K562 (cell line): ENCODE results near the gene ZDHHC8. TPM values are rescaled to one million over a fixed set of nuclear protein-coding genes. Genes with fewer than 3 reads are reported as not detected.

ENCODE experiments used
- ATAC-seq: fragments of 200-7000 bp; cut with Tn5 transposase; 3 replicates; pipeline ENCODE4 v1.9.1; 2020; ENCODE audit warnings: moderate library complexity
- BruUV-seq: library from RNA; stranded (reverse); fragments of 400-500 nt; replicated peaks from 2 replicates; lab custom pipeline; 2021; lab: Mats Ljungman, UMichigan
- CTCF ChIA-PET: fragments of 300-600 bp; formaldehyde crosslinking; extraction: SDS; loops from one replicate; lab custom pipeline; 2021; ENCODE audit warnings: low intra/inter-chr PET ratio; lab: Yijun Ruan, JAX
- POLR2A ChIA-PET: fragments of 300-600, 350-650 bp; sonication (Branson Sonifier 250); formaldehyde crosslinking; extraction: SDS; loops from one replicate; lab custom pipeline; 2021; ENCODE audit warnings: antibody characterized with exemption, inconsistent platforms; lab: Yijun Ruan, JAX
- DNase-seq, 4 experiments: peaks; one replicate each; pipeline versions ENCODE4 v3.0.0 to v3.0.0-alpha.2; 2011 to 2018; ENCODE audit warnings: low spot score in 3 of 4, mixed read lengths in 3 of 4; ENCODE audit errors: extremely low read depth in 1 of 4
- FAIRE-seq: peaks from 2 replicates; lab custom pipeline; 2011; peaks lifted over from hg19 to GRCh38; lab: Jason Lieb, UNC
- H2AFZ ChIP-seq: 2 replicates; pipeline ENCODE4 v1.6.0; 2011; ENCODE audit warnings: low read depth, low read length, control low read depth, inconsistent platforms
- H3K27ac ChIP-seq: fragments of 200-600 bp; 3 replicates; pipeline ENCODE4 v1.8.0; 2011; ENCODE audit warnings: low read depth, mild to moderate bottlenecking, control low read depth, inconsistent platforms, low read length, moderate library complexity, mixed read lengths; ENCODE audit errors: extremely low read depth
- H3K27me3 ChIP-seq, 2 experiments: fragments of 300-600 bp in 1 of 2; 2 replicates in 1 of 2; 3 replicates in 1 of 2; pipeline versions ENCODE4 v1.6.0 to v1.8.0; 2011; ENCODE audit warnings: inconsistent platforms in 2 of 2, low read length in 2 of 2, mild to moderate bottlenecking in 1 of 2, mixed read lengths in 1 of 2, moderate library complexity in 1 of 2; ENCODE audit not compliant: control insufficient read depth in 2 of 2, insufficient read depth in 2 of 2
- H3K36me3 ChIP-seq: fragments of 300-600 bp; 3 replicates; pipeline ENCODE4 v1.8.0; 2011; ENCODE audit warnings: mild to moderate bottlenecking, low read length, inconsistent platforms; ENCODE audit not compliant: control insufficient read depth, insufficient read depth
- H3K4me1 ChIP-seq, 2 experiments: fragments of 200-600 bp in 1 of 2; replicated peaks in 1 of 2; 2 replicates in 1 of 2; 3 replicates in 1 of 2; pipeline versions ENCODE4 v1.5.1 to v1.8.0; 2011; ENCODE audit warnings: inconsistent platforms in 2 of 2, low read length in 2 of 2, mild to moderate bottlenecking in 1 of 2, mixed read lengths in 1 of 2, moderate library complexity in 1 of 2; ENCODE audit not compliant: control insufficient read depth in 2 of 2, insufficient read depth in 2 of 2
- H3K4me2 ChIP-seq: 2 replicates; pipeline ENCODE4 v1.6.1; 2011; ENCODE audit warnings: low read length, control low read depth, inconsistent platforms, mixed read lengths; ENCODE audit not compliant: insufficient read depth
- H3K4me3 ChIP-seq: fragments of 200-600 bp; sonication (generic), shearing (Covaris generic); 2 replicates; pipeline ENCODE4 v1.5.1; 2016; ENCODE audit warnings: control low read depth, inconsistent platforms
- H3K79me2 ChIP-seq: fragments of 200-600 bp; 3 replicates; pipeline ENCODE4 v1.8.0; 2011; ENCODE audit warnings: low read length, inconsistent platforms; ENCODE audit not compliant: control insufficient read depth, insufficient read depth
- H3K9ac ChIP-seq, 2 experiments: 2 replicates each; pipeline versions ENCODE4 v1.6.0 to v1.6.1; 2011; ENCODE audit warnings: low read depth in 2 of 2, low read length in 2 of 2, control low read depth in 1 of 2, inconsistent platforms in 1 of 2, mild to moderate bottlenecking in 1 of 2, mixed read lengths in 1 of 2; ENCODE audit not compliant: insufficient read depth in 1 of 2
- H3K9me1 ChIP-seq: one replicate; pipeline ENCODE4 v1.6.0; 2011; ENCODE audit warnings: inconsistent platforms, mild to moderate bottlenecking, low read length, moderate library complexity; ENCODE audit not compliant: control insufficient read depth, insufficient read depth
- H3K9me3 ChIP-seq: replicated peaks from 2 replicates; pipeline ENCODE4 v1.5.1; 2011; ENCODE audit warnings: low read depth, low read length, inconsistent platforms; ENCODE audit not compliant: control insufficient read depth, insufficient read depth
- H4K20me1 ChIP-seq: replicated peaks from 2 replicates; pipeline ENCODE4 v1.6.1; 2011; ENCODE audit warnings: low read length, inconsistent platforms, mixed read lengths; ENCODE audit not compliant: control insufficient read depth, insufficient read depth
- CCNT2 ChIP-seq: IDR thresholded peaks from 2 replicates; pipeline ENCODE4 v1.6.1; 2011; ENCODE audit warnings: borderline replicate concordance, low read depth, mild to moderate bottlenecking, moderate library complexity, mixed read lengths, low read length; ENCODE audit not compliant: insufficient read length; ENCODE audit errors: extremely low read depth
- MED1 ChIP-seq: sonication (generic); formaldehyde crosslinking; IDR thresholded peaks from 2 replicates; pipeline ENCODE4 v1.8.1; 2023; ENCODE audit warnings: missing genetic modification reagents, borderline replicate concordance
- NFIC ChIP-seq: fragments of 450-650 bp; IDR thresholded peaks from 2 replicates; pipeline ENCODE4 v1.6.1; 2017; ENCODE audit warnings: mild to moderate bottlenecking, inconsistent platforms
- PCBP1 ChIP-seq: fragments of 200-400 bp; formaldehyde crosslinking; IDR thresholded peaks from 2 replicates; pipeline ENCODE4 v1.6.1; 2018; ENCODE audit warnings: mild to moderate bottlenecking, low read depth, low read length; ENCODE audit not compliant: poor library complexity, severe bottlenecking
- RBFOX2 ChIP-seq: fragments of 200-400 bp; formaldehyde crosslinking; IDR thresholded peaks from 2 replicates; pipeline ENCODE4 v1.6.1; 2017; ENCODE audit warnings: low read depth, mild to moderate bottlenecking, low read length, moderate library complexity
- RBM14 ChIP-seq: fragments of 200-400 bp; formaldehyde crosslinking; IDR thresholded peaks from 2 replicates; pipeline ENCODE4 v1.6.1; 2018; ENCODE audit warnings: low read depth, mild to moderate bottlenecking, low read length, moderate library complexity, borderline replicate concordance; ENCODE audit not compliant: insufficient read depth
- SAFB ChIP-seq: fragments of 200-400 bp; formaldehyde crosslinking; IDR thresholded peaks from 2 replicates; pipeline ENCODE4 v1.6.1; 2017; ENCODE audit warnings: low read depth, low read length, borderline replicate concordance
- STAG1 ChIP-seq: sonication (generic); formaldehyde crosslinking; IDR thresholded peaks from 2 replicates; pipeline ENCODE4 v1.5.0; 2020; ENCODE audit warnings: missing genetic modification reagents, borderline replicate concordance
- TFAM ChIP-seq: fragments of 250-450 bp; sonication (Bioruptor Pico); conservative IDR thresholded peaks from 2 replicates; pipeline ENCODE4 v1.5.0; 2021; ENCODE audit warnings: mild to moderate bottlenecking, moderate library complexity
- ZBTB7A ChIP-seq: IDR thresholded peaks from 2 replicates; pipeline ENCODE4 v1.6.1; 2011; ENCODE audit warnings: low read depth, mild to moderate bottlenecking, low read length, moderate library complexity, borderline replicate concordance; ENCODE audit not compliant: control insufficient read depth
- ZC3H4 ChIP-seq: sonication (generic); formaldehyde crosslinking; IDR thresholded peaks from 2 replicates; pipeline ENCODE4 v1.9.0; 2021; ENCODE audit warnings: missing genetic modification reagents, borderline replicate concordance
- ZFX ChIP-seq: sonication (generic); formaldehyde crosslinking; IDR thresholded peaks from 2 replicates; pipeline ENCODE4 v1.8.0; 2022; ENCODE audit warnings: mild to moderate bottlenecking, missing genetic modification reagents, moderate library complexity
- WGBS: fragments of 100-300 bp; shearing (Covaris generic); methylation state at CpG from one replicate; pipeline ENCODE4 v1.1.6; 2016; ENCODE audit warnings: low coverage, mixed read lengths; ENCODE audit not compliant: insufficient coverage; ENCODE audit errors: missing lambda C conversion rate; 5-methylcytosine and 5-hydroxymethylcytosine counted together
- in situ Hi-C: fragments of 300-500 bp; cut with MboI; formaldehyde crosslinking; loops from 4 replicates; pipeline ENCODE4 v1.15.0; 2018; ENCODE audit warnings: inconsistent platforms, mixed read lengths
- intact Hi-C: fragments of 100-400 bp; cut with micrococcal nuclease; formaldehyde crosslinking; loops from 2 replicates; pipeline ENCODE4 v1.14.2; 2022
- polyA plus RNA-seq, 8 experiments: library from polyadenylated mRNA; depleted of rRNA in 4 of 8; stranded (reverse) in 5 of 8; unstranded in 3 of 8; fragments of >200 nt; fragmentation: Nextera tagmentation in 2 of 8; fragmentation: Illumina TruSeq in 1 of 8; extraction: Ambion mirVana in 2 of 8; extraction: Trizol in 1 of 8; gene quantifications; 2 replicates each; pipeline versions ENCODE4 v1.2.1 to v1.2.3, GENCODE V29; 2011 to 2014; ENCODE audit warnings: inconsistent platforms in 1 of 8, missing spikeins in 1 of 8
- total RNA-seq, 7 experiments: library from RNA; depleted of rRNA in 6 of 7; stranded (reverse); fragments of >200 nt in 6 of 7; fragmentation: Illumina TruSeq in 2 of 7; extraction: Trizol in 2 of 7; gene quantifications; 2 replicates each; pipeline versions ENCODE4 v1.2.1 to v1.2.3, GENCODE V29; 2011 to 2021; ENCODE audit warnings: low replicate concordance in 1 of 7
- TF ChIP-seq, protein P1 (sequence below): sonication (generic); formaldehyde crosslinking; IDR thresholded peaks from 2 replicates; pipeline ENCODE4 v1.8.0; 2022; ENCODE audit warnings: mild to moderate bottlenecking, missing genetic modification reagents
- TF ChIP-seq, protein P2 (sequence below), 2 experiments: fragments of 450-650 bp in 1 of 2; sonication (generic) in 1 of 2; formaldehyde crosslinking in 1 of 2; IDR thresholded peaks in 1 of 2; conservative IDR thresholded peaks in 1 of 2; 2 replicates each; pipeline versions ENCODE4 v1.6.1 to v1.8.1; 2016 to 2023; ENCODE audit warnings: mild to moderate bottlenecking in 2 of 2, moderate library complexity in 2 of 2, inconsistent platforms in 1 of 2, missing genetic modification reagents in 1 of 2

The ZDHHC8 gene
- total and polyA plus RNA-seq, 9 of the 15 experiments (the other 6 are each of a cell fraction or from before 2014, with no cell fraction given), result 0.04 to 109 (median 16.4) TPM

DNA sequence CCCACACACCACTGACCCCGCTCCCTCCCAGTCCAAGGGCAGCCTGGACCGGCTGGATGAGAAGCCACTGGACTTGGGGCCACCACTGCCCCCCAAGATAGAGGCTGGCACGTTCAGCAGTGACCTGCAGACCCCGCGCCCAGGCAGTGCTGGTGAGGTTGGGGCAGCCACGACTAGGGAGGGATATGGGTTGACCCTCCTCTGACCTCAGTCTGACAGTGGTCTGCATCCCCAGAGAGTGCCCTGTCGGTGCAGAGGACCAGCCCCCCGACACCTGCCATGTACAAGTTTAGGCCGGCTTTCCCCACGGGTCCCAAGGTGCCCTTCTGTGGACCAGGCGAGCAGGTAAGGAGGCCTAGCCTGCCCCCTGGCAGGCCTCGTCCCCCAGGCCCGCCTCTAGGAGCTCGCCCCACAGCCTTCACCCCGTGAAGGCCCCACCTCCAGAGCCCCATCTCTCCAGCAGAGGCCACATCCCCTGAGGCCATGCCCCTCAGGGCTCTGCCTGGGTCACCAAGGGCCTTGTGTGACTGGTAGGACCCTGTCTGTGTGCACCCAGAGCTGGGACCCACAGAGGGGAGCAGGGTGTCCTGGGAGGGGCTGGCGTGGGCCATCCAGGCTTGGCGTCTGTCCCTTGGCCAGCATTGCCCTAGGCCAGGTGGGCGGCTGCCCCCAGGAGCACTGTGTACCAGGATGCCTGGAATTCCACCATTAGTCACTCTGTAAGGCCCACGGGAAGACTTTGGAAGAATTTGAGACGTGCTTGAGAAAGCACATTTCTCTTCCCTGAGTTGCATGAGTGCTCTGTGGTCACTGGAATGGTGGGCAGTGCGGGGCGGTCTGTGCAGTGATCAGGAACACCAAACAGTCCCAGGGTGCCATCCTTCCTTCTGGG lies 9.8 kb downstream of the ZDHHC8 start (continued):
- TF ChIP-seq, protein P1, sequence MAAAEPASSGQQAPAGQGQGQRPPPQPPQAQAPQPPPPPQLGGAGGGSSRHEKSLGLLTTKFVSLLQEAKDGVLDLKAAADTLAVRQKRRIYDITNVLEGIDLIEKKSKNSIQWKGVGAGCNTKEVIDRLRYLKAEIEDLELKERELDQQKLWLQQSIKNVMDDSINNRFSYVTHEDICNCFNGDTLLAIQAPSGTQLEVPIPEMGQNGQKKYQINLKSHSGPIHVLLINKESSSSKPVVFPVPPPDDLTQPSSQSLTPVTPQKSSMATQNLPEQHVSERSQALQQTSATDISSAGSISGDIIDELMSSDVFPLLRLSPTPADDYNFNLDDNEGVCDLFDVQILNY (CRISPR knock-in tag), result no peak

DNA sequence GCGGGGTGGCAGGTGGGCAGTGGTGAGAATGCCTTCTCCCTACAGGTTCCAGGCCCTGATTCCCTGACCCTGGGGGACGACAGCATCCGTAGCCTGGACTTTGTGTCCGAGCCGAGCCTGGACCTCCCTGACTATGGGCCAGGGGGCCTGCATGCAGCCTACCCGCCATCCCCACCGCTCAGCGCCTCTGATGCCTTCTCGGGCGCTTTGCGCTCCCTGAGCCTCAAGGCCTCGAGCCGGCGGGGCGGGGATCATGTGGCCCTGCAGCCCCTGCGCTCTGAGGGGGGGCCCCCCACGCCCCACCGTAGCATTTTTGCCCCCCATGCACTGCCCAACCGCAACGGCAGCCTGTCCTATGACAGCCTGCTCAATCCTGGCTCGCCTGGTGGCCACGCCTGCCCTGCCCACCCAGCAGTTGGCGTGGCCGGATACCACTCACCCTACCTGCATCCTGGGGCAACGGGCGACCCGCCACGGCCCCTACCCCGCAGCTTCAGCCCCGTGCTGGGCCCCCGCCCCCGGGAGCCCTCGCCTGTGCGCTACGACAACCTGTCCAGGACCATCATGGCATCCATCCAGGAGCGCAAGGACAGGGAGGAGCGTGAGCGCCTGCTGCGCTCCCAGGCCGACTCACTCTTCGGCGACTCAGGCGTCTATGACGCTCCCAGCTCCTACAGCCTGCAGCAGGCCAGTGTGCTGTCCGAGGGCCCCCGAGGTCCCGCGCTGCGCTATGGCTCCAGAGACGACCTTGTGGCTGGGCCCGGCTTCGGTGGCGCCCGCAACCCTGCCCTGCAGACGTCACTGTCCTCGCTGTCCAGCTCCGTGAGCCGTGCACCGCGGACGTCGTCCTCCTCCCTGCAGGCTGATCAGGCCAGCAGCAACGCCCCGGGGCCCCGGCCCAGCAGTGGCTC lies 11.4 kb downstream of the ZDHHC8 start:
- no peaks in the 10 kb centered on the region for H3K27me3 ChIP-seq
- H3K4me1 ChIP-seq, result peaks cover 4 to 89% of the 10 kb centered on the region in 2 experiments; a peak in 4 of 5 replicates
- no peak overlapping the region for H2AFZ ChIP-seq
- H3K79me2 ChIP-seq, result no peaks in the 10 kb centered on the region
- H4K20me1 ChIP-seq, result peaks cover 16% of the 10 kb centered on the region
- peak overlapping the region in 1 of 2 experiments; percentile 2; a peak in 1 of 4 replicates for H3K9ac ChIP-seq
- ATAC-seq (0 out of 3 replicates have a peak, but pooled peaks have one; percentile 1), DNase-seq (no peak), FAIRE-seq (no peak)
- no peaks in the 10 kb centered on the region for H3K9me3 ChIP-seq
- intact Hi-C loops, result no loop called here
- H3K9me1 ChIP-seq, result peaks cover 13% of the 10 kb centered on the region
- 82% methylated on average over 65 of the region's 65 CpGs for WGBS
- in situ Hi-C loops, result no loop called here
- no peak overlapping the region for H3K4me2 ChIP-seq
- no peak overlapping the region for H3K4me3 ChIP-seq
- peaks cover 17% of the 10 kb centered on the region; the same call in 2 of the 3 replicates for H3K36me3 ChIP-seq
- CTCF ChIA-PET, result no interaction called here
- BruUV-seq, result no TSS peak
- H3K27ac ChIP-seq, result no peak overlapping the region
- POLR2A ChIA-PET, result interaction anchor here (0.6 to 2.2 kb wide), 3 partner anchors 25 to 152 kb away, joined by 3 to 10 read pairs (median 3); partner anchors contain the start of gene TRMT2A
- TF ChIP-seq STAG1 (peak; percentile 41; the same call in 1 of the 2 replicates), ZC3H4 (CRISPR knock-in tag) (peak; percentile 86), ZFX (peak; percentile 26; the same call in 1 of the 2 replicates), PCBP1 (peak; percentile 42), ZBTB7A (0 out of 2 replicates have a peak, but pooled peaks have one; percentile 24), SAFB (no peak), MED1 (CRISPR knock-in tag) (0 out of 2 replicates have a peak, but pooled peaks have one; percentile 26), RBFOX2 (no peak; the same call in 1 of the 2 replicates), RBM14 (peak; percentile 56; the same call in 1 of the 2 replicates), TFAM (no peak), CCNT2 (peak; percentile 18), NFIC (peak; percentile 74)
- TF ChIP-seq, protein P2, sequence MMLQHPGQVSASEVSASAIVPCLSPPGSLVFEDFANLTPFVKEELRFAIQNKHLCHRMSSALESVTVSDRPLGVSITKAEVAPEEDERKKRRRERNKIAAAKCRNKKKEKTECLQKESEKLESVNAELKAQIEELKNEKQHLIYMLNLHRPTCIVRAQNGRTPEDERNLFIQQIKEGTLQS (IDR thresholded peaks at IDR 0.05), result peak; percentile 66; the same call in 1 of the 2 replicates
- TF ChIP-seq, protein P2 (CRISPR knock-in tag; conservative IDR thresholded peaks at IDR 0.05), result no peak
